GM11168 (cell line): ENCODE data around the gene C18orf32.
"Not testable (repeated sequence)": the region's sequence is repeated elsewhere in the genome, so short reads cannot be mapped to it uniquely, and the experiment has no call there.

Experiments used
- in situ Hi-C: fragments of 300-500 bp; cut with MboI; formaldehyde crosslinking; loops from one replicate; pipeline ENCODE4 v1.12.0; 2022; ENCODE audit warnings: low sequenced_read_pairs; ENCODE audit not compliant: unreplicated experiment

C18orf32 gene

GRCh38 chr18:49506438-49506837 lies 19.4 kb upstream of the C18orf32 start:
- in situ Hi-C loops, result not testable (repeated sequence)

GRCh38 chr18:49503931-49504330 lies 16.9 kb upstream of the C18orf32 start:
- in situ Hi-C loops, result no loop called here

GRCh38 chr18:49500201-49500921 lies 13.3 kb upstream of the C18orf32 start:
- in situ Hi-C loops, result no loop called here

DNA sequence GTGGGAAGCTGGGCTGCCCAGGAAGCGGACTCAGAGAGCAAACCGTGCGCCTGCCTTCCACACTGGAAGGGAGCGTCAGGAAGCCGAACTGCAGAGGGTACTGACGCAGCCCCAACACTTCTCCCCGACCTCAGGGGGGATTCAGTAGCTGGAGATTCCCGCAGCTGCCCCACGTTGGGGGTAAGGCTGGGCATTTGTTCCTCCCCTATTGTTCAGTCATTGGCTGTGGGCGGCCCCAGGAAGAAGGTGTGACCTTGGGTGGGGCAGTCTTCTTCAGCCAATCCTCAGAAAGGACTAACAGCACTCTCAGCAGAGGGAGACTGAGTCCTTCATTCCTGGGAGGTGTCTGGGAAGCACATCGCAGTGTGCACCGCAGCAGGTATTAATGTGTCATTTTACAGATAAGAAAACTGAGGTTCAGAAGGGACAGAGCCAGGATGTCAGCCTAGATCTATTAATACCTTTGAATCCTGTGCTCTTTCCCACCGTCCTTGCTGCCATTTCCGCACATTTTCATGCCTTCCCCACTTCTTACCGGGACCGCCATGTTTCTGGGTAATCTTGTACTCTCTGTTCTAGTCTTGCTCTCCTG lies 12.1 kb upstream of the C18orf32 start:
- in situ Hi-C loops, result no loop called here

DNA sequence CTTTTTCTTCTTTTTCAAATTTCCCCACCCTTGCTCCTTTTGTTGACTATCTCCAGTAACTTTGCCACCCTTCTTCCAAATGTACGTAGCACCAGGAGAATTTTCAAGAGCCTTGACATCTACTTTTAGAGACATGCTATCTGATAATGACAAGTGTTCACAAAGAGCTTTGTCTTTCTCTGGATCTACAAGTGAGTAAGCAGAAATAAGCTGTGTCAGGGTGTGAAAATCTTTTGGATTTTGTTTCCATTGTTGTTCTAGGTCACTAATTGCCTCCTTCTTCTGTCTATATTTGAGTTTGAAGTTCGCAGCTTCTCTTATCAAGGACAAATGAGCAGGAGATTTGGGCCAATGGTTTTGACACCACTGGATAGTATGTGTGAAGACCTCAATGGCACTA lies 8.4 kb upstream of the C18orf32 start:
- in situ Hi-C loops, result no loop called here

GRCh38 chr18:49495076-49495475 lies 8.0 kb upstream of the C18orf32 start:
- in situ Hi-C loops, result no loop called here

DNA sequence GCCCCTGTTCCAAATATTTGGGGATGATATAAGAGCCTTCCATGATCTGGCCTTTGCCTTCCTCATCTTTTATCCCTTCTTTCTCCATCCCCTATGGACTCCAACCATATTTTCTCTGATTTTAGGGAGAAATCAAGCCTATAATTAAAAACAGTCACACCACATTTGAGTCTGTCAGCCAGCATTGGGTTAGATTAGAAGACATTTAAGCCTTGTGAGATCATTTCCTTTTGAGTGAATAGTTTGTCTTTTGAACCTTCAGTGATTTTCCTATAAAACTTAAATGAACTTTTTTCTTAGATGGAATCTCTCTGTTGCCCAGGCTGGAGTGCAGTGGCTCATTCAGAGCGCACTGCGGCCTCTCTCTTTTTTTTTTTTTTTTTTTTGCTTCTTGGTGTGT lies 7.6 kb upstream of the C18orf32 start:
- in situ Hi-C loops, result no loop called here

DNA sequence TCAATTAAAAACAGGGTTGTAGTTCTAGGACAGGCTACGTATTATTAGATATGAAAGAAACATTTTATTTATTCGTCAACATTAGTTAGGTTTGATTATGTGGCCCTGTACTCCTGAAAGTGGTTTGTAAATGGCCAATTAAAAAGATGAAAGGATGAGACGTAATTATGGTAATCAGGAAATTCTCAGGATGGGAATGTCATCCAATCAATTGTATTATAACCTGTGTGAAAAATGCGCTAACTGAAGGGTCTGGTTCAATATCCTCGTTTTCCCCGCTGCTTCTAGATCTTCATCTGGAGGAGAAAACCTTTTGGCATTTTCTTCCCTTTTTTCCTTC lies 5.6 kb upstream of the C18orf32 start:
- in situ Hi-C loops, result no loop called here

- in situ Hi-C loops, result no loop called here
These were observed 5.0 kb upstream of the C18orf32 start, which contains the start of gene RPL17 for GRCh38 chr18:49491857-49492693. Gene RPL17 (minus strand): TSS chr18:49492465.

DNA sequence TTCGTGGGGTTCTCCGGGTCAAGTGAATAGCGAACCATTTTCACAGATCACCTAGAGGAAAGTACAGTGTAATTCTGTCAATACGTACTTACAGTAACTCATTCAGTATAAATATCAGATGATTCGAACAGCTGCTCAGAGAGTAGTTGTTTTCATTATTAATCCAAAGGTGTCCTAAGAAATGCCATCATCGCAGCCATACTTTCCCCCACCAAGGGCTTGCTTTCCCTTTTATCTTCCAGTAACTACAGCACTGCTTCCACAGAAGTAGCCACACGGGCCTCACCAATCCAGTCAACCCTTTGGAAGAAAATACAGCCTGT lies 4.5 kb upstream of the C18orf32 start:
- in situ Hi-C loops, result no loop called here

- in situ Hi-C loops, result no loop called here
These were observed 3.3 kb upstream of the C18orf32 start for GRCh38 chr18:49490246-49490762.

DNA sequence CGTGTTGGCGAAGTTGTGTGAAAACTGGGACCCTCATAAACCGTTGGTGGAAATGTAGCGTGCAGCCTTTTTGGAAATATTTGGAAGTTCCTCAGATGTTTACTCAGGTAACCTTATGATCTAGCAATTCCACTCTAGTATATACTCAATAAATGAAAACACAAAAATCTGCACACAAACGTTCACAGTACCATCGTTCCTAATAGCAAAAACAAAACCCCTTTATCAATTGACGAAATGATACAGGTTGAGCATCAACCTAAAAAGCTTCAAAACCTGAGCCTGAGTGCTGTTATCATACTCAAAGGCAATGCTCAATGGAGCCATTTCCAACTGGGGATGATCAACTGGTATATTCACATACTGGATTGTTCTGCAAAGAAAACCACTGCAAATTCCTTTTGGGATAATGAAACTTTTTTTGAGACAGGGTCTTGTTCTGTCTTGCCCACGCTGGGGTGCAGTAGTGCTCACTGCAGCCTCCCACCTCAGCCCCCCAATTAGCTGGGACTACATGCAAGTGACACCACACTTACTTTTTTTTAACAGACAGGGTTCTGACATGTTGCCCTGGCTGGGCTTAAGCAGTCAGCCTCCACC lies 777 bp upstream of the C18orf32 start:
- in situ Hi-C loops, result no loop called here

GRCh38 chr18:49486606-49486952 lies 455 bp downstream of the C18orf32 start:
- in situ Hi-C loops, result no loop called here

DNA sequence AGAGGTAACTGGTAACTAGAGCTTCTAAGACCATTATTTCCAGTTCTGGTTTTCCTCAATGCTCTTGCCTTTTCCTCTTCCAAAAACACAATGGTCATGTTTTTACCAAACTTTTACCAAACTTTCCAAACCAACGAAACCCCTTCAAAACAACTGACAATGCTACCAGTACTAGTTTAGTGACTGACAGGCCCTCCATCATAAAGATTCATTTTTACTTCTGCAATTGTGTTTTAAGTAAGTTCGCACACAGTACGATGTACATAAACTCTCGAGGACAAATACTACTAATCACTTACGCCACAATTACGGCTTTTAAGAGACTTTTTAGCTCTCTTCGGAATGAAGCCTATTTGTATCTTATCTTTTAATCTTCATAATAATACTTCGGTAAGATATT lies 900 bp downstream of the C18orf32 start:
- in situ Hi-C loops, result no loop called here

DNA sequence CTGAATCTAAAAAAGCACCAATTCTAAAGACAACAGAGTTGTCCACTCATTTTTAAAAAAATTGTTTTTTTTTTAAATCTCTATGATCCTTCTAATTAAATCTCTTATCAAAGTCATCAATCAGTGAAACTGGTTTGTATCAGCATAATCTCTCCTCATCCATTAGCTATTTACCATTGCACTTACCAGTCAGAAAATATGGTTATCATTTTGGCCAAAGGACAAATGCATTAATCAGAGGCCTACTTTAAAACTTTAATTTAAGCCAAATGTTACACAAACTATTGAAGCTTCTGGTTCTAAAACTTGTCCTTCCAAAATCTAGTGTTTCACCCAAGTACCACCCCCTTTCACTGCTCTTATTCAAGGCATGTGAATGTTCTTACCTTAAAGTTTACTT lies 3.8 kb downstream of the C18orf32 start:
- in situ Hi-C loops, result no loop called here

DNA sequence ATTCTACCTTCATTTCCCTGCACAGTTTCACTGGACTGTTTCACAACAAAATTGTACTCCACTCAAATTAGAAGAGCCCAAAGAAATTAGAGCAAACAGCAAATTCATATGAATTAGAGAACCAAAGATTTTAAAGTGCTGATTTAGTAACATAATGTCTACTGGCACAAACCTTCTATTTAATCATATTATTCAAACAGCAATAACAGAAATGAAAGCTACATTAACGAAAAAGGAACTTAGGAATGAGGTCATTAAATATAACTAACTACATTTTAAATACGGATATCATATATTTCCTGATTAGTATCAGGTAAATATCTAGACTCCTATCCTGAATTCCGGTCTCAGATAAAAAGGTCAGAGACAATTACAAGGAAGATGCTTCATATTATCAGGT lies 5.1 kb downstream of the C18orf32 start:
- in situ Hi-C loops, result no loop called here

GRCh38 chr18:49481317-49481716 lies 5.7 kb downstream of the C18orf32 start:
- in situ Hi-C loops, result no loop called here

DNA sequence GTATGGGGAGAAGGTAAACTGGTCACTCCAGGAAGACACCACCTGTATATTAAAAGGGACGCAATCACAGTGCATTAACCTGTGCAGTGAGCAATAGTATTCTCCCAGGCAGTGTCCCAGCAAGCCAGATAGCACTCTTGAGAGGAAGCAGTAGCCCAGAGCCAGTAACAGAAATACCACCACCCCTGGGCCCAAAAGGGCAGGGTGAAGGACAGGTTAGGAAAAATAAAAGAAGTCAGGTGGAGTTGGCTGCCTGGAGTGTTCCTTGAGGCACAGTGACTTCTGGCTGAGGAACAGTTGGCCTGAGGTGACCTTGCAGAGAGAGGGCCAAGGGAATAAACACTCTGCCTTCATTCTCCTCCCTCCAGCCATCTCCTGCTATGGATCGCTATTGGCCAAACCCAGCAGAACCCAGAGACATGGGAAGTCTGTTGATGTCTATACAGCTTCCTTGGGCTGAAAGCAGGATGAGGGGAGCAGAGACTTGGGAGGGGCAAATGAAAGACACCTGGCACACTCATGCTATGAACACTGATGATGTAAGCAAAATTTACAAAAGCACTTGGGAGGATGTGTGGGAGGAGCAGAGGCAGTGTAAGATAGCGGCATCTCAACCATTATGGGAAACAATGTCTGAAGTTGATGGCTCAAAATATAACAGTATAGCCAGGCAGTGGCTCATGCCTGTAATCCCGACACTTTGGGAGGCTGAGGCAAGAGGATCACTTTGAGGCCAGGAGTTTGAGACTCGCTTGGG lies 7.5 kb downstream of the C18orf32 start:
- in situ Hi-C loops, result no loop called here

- in situ Hi-C loops, result no loop called here
These were observed 10.2 kb downstream of the C18orf32 start for GRCh38 chr18:49476664-49477411.

GRCh38 chr18:49474935-49475334 lies 12.1 kb downstream of the C18orf32 start:
- in situ Hi-C loops, result not testable (repeated sequence)
